HG03469 (cell line): Measurements from ENCODE around the gene GPR68.
"Not testable (repeated sequence)": the region's sequence is repeated elsewhere in the genome, so short reads cannot be mapped to it uniquely, and the experiment has no call there.

Experiments
- ATAC-seq: cut with Tn5 transposase; IDR thresholded peaks from one replicate; pipeline ENCODE4 v1.9.1; 2021; ENCODE audit warnings: mild to moderate bottlenecking, moderate library complexity, moderate number of reproducible peaks; ENCODE audit not compliant: unreplicated experiment

Gene GPR68

DNA sequence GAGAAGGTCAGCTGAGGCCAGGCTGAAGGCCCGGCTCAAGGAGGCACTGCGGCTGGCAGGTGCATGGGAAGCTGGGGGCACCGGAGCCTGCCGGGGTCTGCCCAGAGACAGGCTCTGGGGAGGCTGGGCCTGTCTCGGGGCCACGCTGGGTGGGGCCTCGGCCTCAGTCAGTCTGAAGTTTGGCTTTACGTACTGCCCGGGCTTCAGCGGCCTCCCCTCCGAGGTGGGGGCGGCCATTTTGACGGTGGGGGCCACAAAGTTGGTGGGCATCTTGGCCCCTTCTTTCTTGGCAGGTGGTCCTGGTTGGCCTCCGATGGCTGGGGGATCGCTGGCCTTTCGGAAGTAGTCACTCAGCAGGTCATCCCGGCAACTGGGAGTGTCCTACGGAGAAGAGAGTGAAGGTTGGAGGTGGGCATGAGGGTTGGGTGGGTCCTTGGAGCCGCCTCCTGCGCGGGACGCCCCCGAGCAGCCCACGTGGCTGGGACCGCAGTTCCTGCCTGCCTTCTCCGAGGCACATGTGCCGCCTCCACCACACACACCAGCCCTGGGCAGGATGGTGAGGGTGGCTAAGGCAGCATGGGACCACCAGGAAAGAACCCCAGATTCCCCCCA is 28.9 kb upstream of the GPR68 start:
- no peak for ATAC-seq

DNA sequence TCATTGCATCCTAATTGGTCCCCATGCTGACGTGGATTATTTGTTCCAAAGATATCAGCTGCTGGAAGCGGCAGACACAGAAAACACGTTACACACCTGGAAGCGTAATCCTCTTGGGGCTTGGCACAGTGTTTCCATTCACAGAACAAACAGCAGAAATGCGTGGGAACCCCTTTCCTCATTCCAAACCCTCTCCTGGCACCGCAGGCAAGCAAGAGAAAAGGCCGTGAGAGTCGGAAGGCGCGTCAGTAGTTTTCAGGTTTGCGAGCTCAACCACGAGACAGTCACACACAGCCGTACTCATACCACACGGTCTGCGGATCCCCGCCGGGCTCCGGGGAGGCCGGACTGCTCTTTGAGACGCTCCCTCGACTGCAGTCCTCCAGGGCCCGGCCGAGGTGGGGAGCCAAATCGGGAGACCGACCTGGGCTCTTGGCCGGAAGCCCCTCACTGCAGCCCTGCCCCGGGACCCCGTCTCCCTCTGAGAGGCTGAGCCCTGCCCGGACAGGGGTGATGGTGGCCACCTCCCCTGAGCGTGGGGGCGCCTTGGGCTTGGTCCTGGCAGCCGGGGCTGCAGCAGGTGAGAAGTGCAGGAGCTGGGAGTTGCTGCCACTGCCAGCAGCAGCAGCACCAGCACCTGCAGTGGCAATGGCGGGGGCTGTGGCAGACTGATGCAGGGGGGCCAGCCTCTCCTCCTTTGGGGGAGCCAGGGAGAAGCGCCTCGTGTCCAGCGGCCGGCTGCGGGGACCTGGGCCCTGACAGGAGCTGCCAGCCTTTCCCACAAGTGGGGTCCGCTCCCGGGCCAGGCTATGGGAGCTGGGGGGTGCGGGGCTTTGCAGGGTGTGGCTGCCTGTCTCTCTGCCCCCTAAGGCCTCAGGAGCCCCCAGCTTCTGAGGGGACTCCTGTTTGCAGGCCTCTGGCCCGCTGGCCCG is 28.1 kb upstream of the GPR68 start:
- ATAC-seq, result no peak

- ATAC-seq, result no peak
Observed at GRCh38 chr14:91271639-91272038, 27.1 kb upstream of the GPR68 start.

- no peak for ATAC-seq
Observed at GRCh38 chr14:91270619-91271018, 26.1 kb upstream of the GPR68 start.

DNA sequence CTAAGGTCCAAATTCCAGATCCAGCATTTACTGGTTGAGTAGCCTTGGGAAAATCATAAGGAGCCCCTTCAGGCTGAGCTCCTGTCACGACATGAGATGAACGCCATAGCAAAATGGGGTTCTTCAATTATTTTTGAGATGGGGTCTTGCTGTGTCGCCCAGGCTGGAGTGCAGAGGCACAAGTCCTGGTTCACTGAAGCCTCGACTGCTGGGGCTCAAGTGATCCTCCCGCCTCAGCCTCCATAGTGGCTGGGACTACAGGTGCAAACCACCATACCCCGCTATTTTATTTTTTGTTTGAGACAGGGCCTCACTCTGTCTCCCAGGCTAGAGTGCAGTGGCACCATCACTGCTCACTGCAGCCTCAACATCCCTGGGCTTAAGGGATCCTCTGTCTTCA is 25.7 kb upstream of the GPR68 start:
- ATAC-seq, result no peak

- ATAC-seq, result no peak
Observed at GRCh38 chr14:91269076-91269991, 24.8 kb upstream of the GPR68 start.

GRCh38 chr14:91267965-91268437 is 23.5 kb upstream of the GPR68 start:
- no peak for ATAC-seq

DNA sequence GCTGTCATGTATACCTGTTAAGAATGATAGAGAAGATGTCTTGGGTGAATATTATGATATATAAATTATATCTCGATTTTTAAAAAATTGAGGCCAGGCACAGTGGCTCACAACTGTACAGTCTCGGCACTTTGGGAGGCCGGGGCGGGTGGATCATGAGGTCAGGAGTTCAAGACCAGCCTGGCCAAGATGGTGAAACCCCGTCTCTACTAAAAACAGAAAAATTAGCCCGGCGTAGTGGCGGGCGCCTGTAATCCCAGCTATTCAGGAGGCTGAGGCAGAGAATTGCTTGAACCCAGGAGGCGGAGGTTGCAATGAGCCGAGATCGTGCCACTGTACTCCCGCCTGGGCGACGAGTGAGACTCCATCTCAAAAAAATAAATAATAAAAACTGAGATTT is 21.8 kb upstream of the GPR68 start:
- not testable (repeated sequence) for ATAC-seq

GRCh38 chr14:91265404-91265803 is 20.9 kb upstream of the GPR68 start:
- ATAC-seq, result no peak

- no peak for ATAC-seq
Observed at GRCh38 chr14:91264151-91265150, 19.9 kb upstream of the GPR68 start.

DNA sequence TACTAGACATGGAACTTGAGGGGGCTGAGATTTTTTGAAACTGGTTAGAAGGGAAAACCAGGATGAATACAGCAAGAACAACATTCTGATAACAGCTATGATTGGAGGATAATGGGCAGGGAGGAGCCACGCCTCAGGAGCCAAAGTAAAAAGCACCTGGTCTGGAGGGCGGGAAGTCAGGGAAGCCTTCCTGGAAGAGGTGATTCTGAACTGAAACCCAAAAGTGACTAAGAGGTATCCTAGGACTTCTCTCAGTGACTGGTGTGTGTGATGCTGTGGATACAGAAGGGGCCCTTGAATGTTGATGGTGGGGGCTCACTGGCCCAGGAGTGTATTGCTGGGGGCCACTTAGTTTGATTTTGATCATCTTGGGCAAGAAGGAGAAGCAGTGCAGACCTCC is 18.8 kb upstream of the GPR68 start:
- ATAC-seq, result no peak

DNA sequence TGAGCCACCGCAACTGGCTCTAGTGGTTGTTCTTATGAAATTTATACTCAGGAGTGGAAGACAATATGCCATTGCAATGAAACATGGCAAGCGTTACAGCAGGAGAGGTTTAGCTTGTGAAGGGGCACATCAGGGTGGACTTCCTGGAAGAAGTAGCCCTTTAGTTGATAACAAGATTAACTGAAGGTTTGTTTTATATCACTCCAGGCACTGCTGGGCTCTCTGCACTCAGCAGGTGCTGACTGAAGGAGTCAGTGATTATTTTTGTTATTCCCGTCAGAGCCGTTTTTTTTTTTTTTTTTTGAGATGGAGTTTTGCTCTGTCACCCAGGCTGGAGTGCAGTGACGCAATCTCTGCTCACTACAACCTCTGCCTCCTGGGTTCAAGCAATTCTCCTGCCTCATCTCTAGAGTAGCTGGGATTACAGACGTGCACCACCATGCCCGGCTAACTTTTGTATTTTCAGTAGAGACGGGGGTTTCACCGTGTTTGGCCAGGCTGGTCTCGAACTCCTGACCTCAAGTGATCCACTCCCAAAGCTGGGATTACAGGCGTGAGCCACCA is 17.6 kb upstream of the GPR68 start:
- ATAC-seq, result no peak

DNA sequence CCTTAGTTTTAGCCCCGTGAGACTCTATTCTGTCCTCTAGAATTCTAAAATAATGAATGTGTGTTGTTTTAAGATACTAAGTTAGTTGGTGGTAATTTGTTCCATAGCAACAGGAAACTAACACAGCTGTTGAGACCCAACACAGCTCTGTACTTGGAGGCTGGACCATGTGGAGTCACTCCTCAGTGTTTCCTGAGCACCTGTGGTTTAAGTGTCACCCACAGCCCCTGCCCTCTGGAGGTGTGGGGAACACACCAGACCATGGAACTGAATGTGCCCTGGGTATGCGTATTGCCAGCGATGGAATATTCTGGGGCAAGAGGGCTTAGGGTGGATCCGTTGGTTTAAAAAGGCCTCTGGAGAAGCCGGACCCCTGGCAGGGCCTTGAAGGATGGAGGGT is 16.6 kb upstream of the GPR68 start:
- no peak for ATAC-seq

DNA sequence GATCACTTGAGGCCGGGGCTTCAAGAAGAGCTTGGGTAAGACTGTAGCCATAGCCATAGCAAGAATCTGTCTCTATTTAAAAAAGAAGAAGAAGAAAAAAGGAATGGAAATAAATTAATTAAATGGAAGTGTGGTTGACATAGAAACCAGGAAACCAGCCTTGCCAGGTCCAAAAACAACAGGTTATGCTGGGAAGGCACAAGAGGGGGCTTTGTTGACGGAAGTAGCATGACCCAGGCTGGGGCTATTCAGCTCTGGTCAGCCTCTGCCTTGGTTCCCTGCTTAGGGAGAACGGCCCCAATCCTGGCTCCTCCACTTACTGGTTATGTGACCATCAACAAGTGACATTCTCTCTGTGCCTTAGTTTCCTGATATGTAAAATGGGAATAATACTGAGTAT is 14.4 kb upstream of the GPR68 start:
- ATAC-seq, result no peak

DNA sequence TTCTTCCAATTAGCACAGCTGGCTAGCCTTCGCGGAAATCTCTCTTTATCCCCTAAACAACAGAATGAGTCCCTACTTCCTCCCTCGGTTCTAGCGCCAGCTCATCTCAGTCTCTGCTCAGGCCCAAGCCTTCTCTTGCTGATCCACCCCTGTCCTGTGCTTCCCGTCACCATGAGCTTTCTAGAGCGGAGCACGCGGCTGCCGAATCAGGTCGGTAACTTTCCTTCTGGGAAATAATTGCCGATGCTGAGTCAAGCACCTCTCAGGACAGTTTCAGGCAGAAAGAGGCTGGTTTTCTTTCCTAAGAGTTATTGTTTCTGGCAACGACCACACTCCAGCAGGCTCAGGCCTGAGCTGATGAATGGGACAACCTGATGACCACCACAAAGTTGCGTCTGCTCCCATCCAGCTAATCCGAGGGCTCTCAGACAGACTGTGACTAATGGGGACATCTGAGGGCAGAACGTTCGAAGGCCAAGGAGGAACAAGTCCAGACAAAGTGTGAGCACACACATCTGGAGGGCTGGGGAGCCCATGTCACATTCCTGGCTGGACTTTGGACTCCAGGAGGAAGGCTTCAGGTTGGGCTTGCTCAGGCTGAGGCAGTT is 13.6 kb upstream of the GPR68 start:
- no peak for ATAC-seq

DNA sequence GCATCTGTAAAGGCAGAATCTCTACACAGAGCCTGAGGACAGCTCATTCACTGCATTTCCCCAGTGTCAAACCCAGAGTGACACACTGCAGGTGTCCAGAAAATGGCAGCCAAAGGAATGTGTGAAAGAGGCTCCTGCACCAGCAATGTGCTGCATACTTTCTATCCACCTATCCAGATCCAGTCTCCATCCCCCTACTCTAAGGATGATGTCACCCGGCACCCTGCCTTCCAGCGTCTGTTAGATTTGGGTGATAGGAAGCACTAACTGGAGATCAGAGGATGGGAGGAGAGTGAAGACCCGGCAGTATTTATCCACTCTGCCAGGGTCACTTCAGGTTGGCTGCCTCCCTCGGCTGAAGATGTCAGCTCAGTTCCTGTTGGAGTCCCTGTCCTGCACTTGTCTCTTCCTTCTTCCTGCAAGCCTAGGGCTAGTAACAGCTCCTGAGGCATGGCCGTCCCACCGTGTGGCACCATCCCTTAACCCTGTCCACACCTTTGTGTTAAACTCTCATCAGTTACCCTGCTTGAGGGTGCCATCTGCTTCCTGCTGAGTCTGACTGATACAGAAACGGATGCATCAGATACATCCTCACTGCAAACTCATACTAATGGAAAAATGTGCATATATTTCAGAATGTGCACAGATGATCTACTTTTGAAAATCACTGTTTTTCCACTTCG is 13.0 kb upstream of the GPR68 start:
- no peak for ATAC-seq

- ATAC-seq, result no peak
Observed at GRCh38 chr14:91256661-91257060, 12.2 kb upstream of the GPR68 start.

DNA sequence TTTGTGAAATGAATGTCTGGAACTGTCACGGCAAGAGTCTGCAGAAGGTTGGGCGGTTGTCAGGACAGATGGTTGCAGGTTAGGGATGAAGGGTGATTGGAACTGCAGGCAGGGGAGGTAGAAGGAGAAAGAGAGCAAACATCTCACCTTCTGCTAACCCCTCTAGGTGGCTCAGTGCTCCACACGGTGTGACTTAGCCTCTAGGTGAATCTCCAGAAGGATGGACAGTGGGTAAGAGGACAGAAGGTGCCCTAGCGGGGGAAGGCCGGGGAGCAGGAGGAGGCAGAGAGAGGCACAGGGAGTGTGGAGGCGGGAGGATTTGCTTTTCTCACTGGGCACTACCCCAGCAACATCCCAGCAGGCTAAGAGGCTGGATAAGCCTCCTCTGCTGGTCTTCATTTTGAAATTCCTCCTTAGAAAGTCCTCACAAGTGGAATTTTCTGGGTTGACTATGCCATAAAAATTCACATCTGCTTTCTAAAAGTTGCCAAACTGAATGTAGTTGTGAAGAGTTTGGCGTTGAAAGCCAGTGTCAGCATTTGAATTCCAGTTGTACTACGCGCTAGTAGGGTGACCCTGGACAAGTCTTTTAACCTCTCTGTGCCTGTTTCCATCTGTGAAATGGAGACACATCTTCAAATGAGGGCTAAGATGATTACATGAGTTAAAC is 10.7 kb upstream of the GPR68 start:
- no peak for ATAC-seq
